Measurements from ENCODE around the gene TRPM8. TPM values are rescaled to one million over a fixed set of nuclear protein-coding genes. Genes with fewer than 3 reads are reported as not detected.

The TRPM8 gene
- total RNA-seq, 3 donors from 2014 or later (not counting 1 experiment from before 2014, with no cell fraction given), result not detected

GRCh38 chr2:233944722-233945121, 27.5 kb downstream of the TRPM8 start:
- ATAC-seq (no peak), DNase-seq (no peak)
- no peak overlapping the region for H3K4me3 Mint-ChIP-seq
- H3K4me3 ChIP-seq (ENCODE audit: low read length), result no peak overlapping the region
- H3K9me3 ChIP-seq (ENCODE audit: control insufficient read depth, insufficient read depth, low read length), result no peaks in the 10 kb centered on the region
- no peaks in the 10 kb centered on the region for H3K9me3 Mint-ChIP-seq
- H3K27ac ChIP-seq (ENCODE audit: low read length), result no peak overlapping the region
- intact Hi-C loops (cut with micrococcal nuclease), result no loop called here
- no peaks in the 10 kb centered on the region for H3K4me1 ChIP-seq (ENCODE audit: control insufficient read depth, insufficient read depth, low read length)
- H3K27me3 Mint-ChIP-seq (ENCODE audit: low read depth in 2 of 2), result peaks cover 34 to 67% of the 10 kb centered on the region in 2 donors
- H3K27ac Mint-ChIP-seq, result no peak overlapping the region
- H3K27me3 ChIP-seq (ENCODE audit: control insufficient read depth, insufficient read depth, low read length), result peaks cover 13% of the 10 kb centered on the region
- TF ChIP-seq CTCF (IDR thresholded peaks at IDR 0.05), result no peak
- H3K36me3 ChIP-seq (ENCODE audit: control insufficient read depth, insufficient read depth, low read length), result no peaks in the 10 kb centered on the region
- no peaks in the 10 kb centered on the region for H3K4me1 Mint-ChIP-seq
- WGBS (ENCODE audit: insufficient coverage), result no CpG with 5 or more reads among the region's 1 CpG
- H3K36me3 Mint-ChIP-seq, result peaks cover 7% of the 10 kb centered on the region

- peaks cover 10% of the 10 kb centered on the region for H3K27me3 ChIP-seq (ENCODE audit: control insufficient read depth, insufficient read depth, low read length)
- no peaks in the 10 kb centered on the region for H3K36me3 ChIP-seq (ENCODE audit: control insufficient read depth, insufficient read depth, low read length)
- ATAC-seq, result no peak
- Mint-ChIP-seq H3K9me3 (no peaks in the 10 kb centered on the region), H3K36me3 (peaks cover 7% of the 10 kb centered on the region), H3K27me3 (ENCODE audit: low read depth in 2 of 2) (peaks cover 30 to 67% of the 10 kb centered on the region in 2 donors), H3K4me3 (no peak overlapping the region), H3K4me1 (no peaks in the 10 kb centered on the region), H3K27ac (no peak overlapping the region)
- intact Hi-C loops (cut with micrococcal nuclease), result no loop called here
- H3K4me3 ChIP-seq (ENCODE audit: low read length), result no peak overlapping the region
- no peak overlapping the region for H3K27ac ChIP-seq (ENCODE audit: low read length)
- no peaks in the 10 kb centered on the region for H3K4me1 ChIP-seq (ENCODE audit: control insufficient read depth, insufficient read depth, low read length)
- WGBS (ENCODE audit: insufficient coverage), result 98% methylated on average over 3 of the region's 3 CpGs
- no peaks in the 10 kb centered on the region for H3K9me3 ChIP-seq (ENCODE audit: control insufficient read depth, insufficient read depth, low read length)
- DNase-seq, result no peak
- no peak for TF ChIP-seq CTCF (IDR thresholded peaks at IDR 0.05)
Measured at GRCh38 chr2:233945146-233945545, 28.0 kb downstream of the TRPM8 start.

- Mint-ChIP-seq H3K27me3 (ENCODE audit: low read depth in 2 of 2) (peaks cover 30 to 80% of the 10 kb centered on the region in 2 donors), H3K36me3 (no peaks in the 10 kb centered on the region), H3K9me3 (no peaks in the 10 kb centered on the region), H3K27ac (no peak overlapping the region), H3K4me3 (no peak overlapping the region), H3K4me1 (no peaks in the 10 kb centered on the region)
- no peaks in the 10 kb centered on the region for H3K36me3 ChIP-seq (ENCODE audit: control insufficient read depth, insufficient read depth, low read length)
- H3K4me3 ChIP-seq (ENCODE audit: low read length), result no peak overlapping the region
- H3K4me1 ChIP-seq (ENCODE audit: control insufficient read depth, insufficient read depth, low read length), result no peaks in the 10 kb centered on the region
- whole genome bisulfite sequencing (ENCODE audit: insufficient coverage), result 92% methylated on average over 13 of the region's 13 CpGs
- intact Hi-C loops (cut with micrococcal nuclease), result no loop called here
- no peak for TF ChIP-seq CTCF (IDR thresholded peaks at IDR 0.05)
- peaks cover 9% of the 10 kb centered on the region for H3K27me3 ChIP-seq (ENCODE audit: control insufficient read depth, insufficient read depth, low read length)
- no peak for ATAC-seq
- H3K9me3 ChIP-seq (ENCODE audit: control insufficient read depth, insufficient read depth, low read length), result no peaks in the 10 kb centered on the region
- DNase-seq, result no peak
- H3K27ac ChIP-seq (ENCODE audit: low read length), result no peak overlapping the region
Measured at GRCh38 chr2:233950078-233950825, 33.1 kb downstream of the TRPM8 start.

GRCh38 chr2:233952335-233952734, 35.2 kb downstream of the TRPM8 start:
- peaks cover 34 to 67% of the 10 kb centered on the region in 2 donors for H3K27me3 Mint-ChIP-seq (ENCODE audit: low read depth in 2 of 2)
- no peaks in the 10 kb centered on the region for H3K36me3 Mint-ChIP-seq
- Histone ChIP-seq H3K4me3 (ENCODE audit: low read length) (no peak overlapping the region), H3K27ac (ENCODE audit: low read length) (no peak overlapping the region), H3K9me3 (ENCODE audit: control insufficient read depth, insufficient read depth, low read length) (no peaks in the 10 kb centered on the region), H3K36me3 (ENCODE audit: control insufficient read depth, insufficient read depth, low read length) (no peaks in the 10 kb centered on the region), H3K4me1 (ENCODE audit: control insufficient read depth, insufficient read depth, low read length) (no peaks in the 10 kb centered on the region), H3K27me3 (ENCODE audit: control insufficient read depth, insufficient read depth, low read length) (peaks cover 4% of the 10 kb centered on the region)
- no peak overlapping the region for H3K27ac Mint-ChIP-seq
- H3K4me3 Mint-ChIP-seq, result no peak overlapping the region
- H3K9me3 Mint-ChIP-seq, result no peaks in the 10 kb centered on the region
- 67% methylated on average over 7 of the region's 7 CpGs for WGBS (ENCODE audit: insufficient coverage)
- intact Hi-C loops (cut with micrococcal nuclease), result no loop called here
- ATAC-seq (no peak), DNase-seq (no peak)
- H3K4me1 Mint-ChIP-seq, result no peaks in the 10 kb centered on the region
- no peak for TF ChIP-seq CTCF (IDR thresholded peaks at IDR 0.05)

Measured in natural killer cell (primary cell).